Karpas-422 (cell line): ENCODE results near the gene RORB. TPM values are rescaled to one million over a fixed set of nuclear protein-coding genes. Genes with fewer than 3 reads are reported as not detected.

Source experiments
- DNase-seq: peaks from one replicate; pipeline ENCODE4 v3.0.0-alpha.2; 2015
- H2AFZ ChIP-seq: fragments of 200-600 bp; sonication (generic); 2 replicates; pipeline ENCODE4 v1.6.1; 2014; ENCODE audit warnings: antibody characterized with exemption, low read length, mixed read lengths
- H3K27ac ChIP-seq: fragments of 200-600 bp; sonication (generic); 2 replicates; pipeline ENCODE4 v1.5.1; 2014; ENCODE audit warnings: mild to moderate bottlenecking, low read length, moderate library complexity
- H3K27me3 ChIP-seq: fragments of 200-600 bp; sonication (generic); 2 replicates; pipeline ENCODE4 v1.6.1; 2014; ENCODE audit warnings: low read length, mixed read lengths
- H3K36me3 ChIP-seq: fragments of 200-600 bp; sonication (generic); 2 replicates; pipeline ENCODE4 v1.6.1; 2014; ENCODE audit warnings: low read length, mixed read lengths; ENCODE audit not compliant: insufficient read depth
- H3K4me1 ChIP-seq: fragments of 200-600 bp; sonication (generic); 2 replicates; pipeline ENCODE4 v1.6.1; 2014; ENCODE audit warnings: mild to moderate bottlenecking, low read length, mixed read lengths
- H3K4me2 ChIP-seq: fragments of 200-600 bp; sonication (generic); 2 replicates; pipeline ENCODE4 v1.6.1; 2014; ENCODE audit warnings: low read length, low read depth, mild to moderate bottlenecking; ENCODE audit not compliant: poor library complexity, severe bottlenecking
- H3K4me3 ChIP-seq: fragments of 200-600 bp; sonication (generic); 2 replicates; pipeline ENCODE4 v1.5.1; 2014; ENCODE audit warnings: mild to moderate bottlenecking, antibody characterized with exemption, low read length, mixed read lengths
- H3K79me2 ChIP-seq: fragments of 200-600 bp; sonication (generic); 2 replicates; pipeline ENCODE4 v1.6.1; 2014; ENCODE audit warnings: mild to moderate bottlenecking, low read length, mixed read lengths
- H3K9ac ChIP-seq: fragments of 200-600 bp; sonication (generic); 2 replicates; pipeline ENCODE4 v1.6.0; 2014; ENCODE audit warnings: low read length
- H3K9me2 ChIP-seq: fragments of 200-600 bp; sonication (generic), shearing (Covaris generic); replicated peaks from 2 replicates; pipeline ENCODE4 v1.6.0; 2014; ENCODE audit warnings: mild to moderate bottlenecking, low read length, moderate library complexity; ENCODE audit not compliant: insufficient read depth
- H3K9me3 ChIP-seq: fragments of 300-700, 200-600 bp; sonication (generic); 2 replicates; pipeline ENCODE4 v1.6.1; 2014; ENCODE audit warnings: low read length, mixed read lengths
- H4K20me1 ChIP-seq: fragments of 200-600 bp; sonication (generic); 2 replicates; pipeline ENCODE4 v1.6.1; 2014; ENCODE audit warnings: mild to moderate bottlenecking, antibody characterized with exemption, low read length, low read depth; ENCODE audit not compliant: insufficient read depth
- total RNA-seq: library from RNA; depleted of rRNA; stranded (reverse); fragments of >200 nt; shearing (Covaris generic); gene quantifications from 2 replicates; pipeline ENCODE4 v1.2.3, GENCODE V29; 2014; ENCODE audit warnings: low replicate concordance; rRNA removed

RORB gene
- 0.79 and 1.1 TPM in 2 replicates for total RNA-seq

GRCh38 chr9:74496819-74497747 is at the start of gene RORB:
TSS of gene RORB (plus strand) at chr9:74497335. CDS start at chr9:74497977, 642 bp downstream.
- peaks cover 12% of the 10 kb centered on the region for H3K4me1 ChIP-seq
- no peak within 1 kb of the TSS for H3K27ac ChIP-seq
- H3K9me2 ChIP-seq = no peaks in the 10 kb centered on the region
- no peaks in the 10 kb centered on the region for H3K27me3 ChIP-seq
- no peaks in the 10 kb centered on the region for H3K79me2 ChIP-seq
- DNase-seq = peak; percentile 65
- no peaks in the 10 kb centered on the region for H3K9me3 ChIP-seq
- H4K20me1 ChIP-seq = no peaks in the 10 kb centered on the region
- H3K4me2 ChIP-seq = peak within 1 kb of the TSS; percentile 95
- peak within 1 kb of the TSS; percentile 91 for H2AFZ ChIP-seq
- H3K9ac ChIP-seq = peak within 1 kb of the TSS; percentile 62
- no peaks in the 10 kb centered on the region for H3K36me3 ChIP-seq
- H3K4me3 ChIP-seq = peak within 1 kb of the TSS; percentile 70

- DNase-seq = no peak
- Histone ChIP-seq H3K4me3 (no peak overlapping the region), H4K20me1 (no peaks in the 10 kb centered on the region), H3K27ac (no peak overlapping the region), H3K36me3 (no peaks in the 10 kb centered on the region), H3K9me2 (no peaks in the 10 kb centered on the region), H3K9me3 (no peaks in the 10 kb centered on the region), H3K4me2 (no peak overlapping the region), H2AFZ (no peak overlapping the region), H3K9ac (no peak overlapping the region), H3K79me2 (no peaks in the 10 kb centered on the region), H3K4me1 (no peaks in the 10 kb centered on the region), H3K27me3 (no peaks in the 10 kb centered on the region)
These were observed 49.5 kb upstream of the RORB start for GRCh38 chr9:74447451-74448193.

GRCh38 chr9:74449060-74449459 is 48.1 kb upstream of the RORB start:
- DNase-seq = no peak
- no peaks in the 10 kb centered on the region for H3K9me3 ChIP-seq
- H4K20me1 ChIP-seq = no peaks in the 10 kb centered on the region

DNA sequence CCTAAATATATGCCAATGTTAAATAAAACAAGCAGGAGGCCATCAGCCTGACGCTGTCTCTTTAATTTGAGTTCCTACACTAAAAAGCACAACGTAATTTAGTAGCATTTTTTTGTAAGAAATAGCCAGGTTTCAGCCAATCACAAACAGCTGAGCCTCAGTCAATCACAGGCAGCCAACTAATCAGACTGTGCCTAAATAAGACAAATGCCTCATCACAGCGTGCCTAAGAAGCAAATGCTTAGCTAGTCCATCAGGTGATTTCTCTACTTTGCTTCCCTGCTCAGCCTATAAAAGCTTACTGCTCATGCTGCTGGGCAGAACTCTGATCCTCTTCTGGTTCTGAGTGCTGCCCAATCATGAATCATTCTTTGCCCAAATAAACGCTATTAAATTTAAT is 38.3 kb upstream of the RORB start:
- no peak overlapping the region for H3K9ac ChIP-seq
- no peak for DNase-seq
- no peaks in the 10 kb centered on the region for H4K20me1 ChIP-seq
- no peaks in the 10 kb centered on the region for H3K27me3 ChIP-seq
- no peaks in the 10 kb centered on the region for H3K4me1 ChIP-seq
- H3K4me2 ChIP-seq = no peak overlapping the region
- no peaks in the 10 kb centered on the region for H3K9me3 ChIP-seq
- no peaks in the 10 kb centered on the region for H3K36me3 ChIP-seq
- no peaks in the 10 kb centered on the region for H3K9me2 ChIP-seq
- H3K27ac ChIP-seq = no peak overlapping the region
- no peaks in the 10 kb centered on the region for H3K79me2 ChIP-seq
- no peak overlapping the region for H3K4me3 ChIP-seq
- no peak overlapping the region for H2AFZ ChIP-seq

More at GRCh38 chr9:74449060-74449459, 48.1 kb upstream of the RORB start:
- H3K4me1 ChIP-seq = no peaks in the 10 kb centered on the region
- H2AFZ ChIP-seq = no peak overlapping the region
- no peaks in the 10 kb centered on the region for H3K27me3 ChIP-seq
- H3K4me3 ChIP-seq = no peak overlapping the region
- no peak overlapping the region for H3K4me2 ChIP-seq
- H3K9ac ChIP-seq = no peak overlapping the region
- H3K79me2 ChIP-seq = no peaks in the 10 kb centered on the region
- H3K9me2 ChIP-seq = no peaks in the 10 kb centered on the region
- no peaks in the 10 kb centered on the region for H3K36me3 ChIP-seq
- no peak overlapping the region for H3K27ac ChIP-seq

DNA sequence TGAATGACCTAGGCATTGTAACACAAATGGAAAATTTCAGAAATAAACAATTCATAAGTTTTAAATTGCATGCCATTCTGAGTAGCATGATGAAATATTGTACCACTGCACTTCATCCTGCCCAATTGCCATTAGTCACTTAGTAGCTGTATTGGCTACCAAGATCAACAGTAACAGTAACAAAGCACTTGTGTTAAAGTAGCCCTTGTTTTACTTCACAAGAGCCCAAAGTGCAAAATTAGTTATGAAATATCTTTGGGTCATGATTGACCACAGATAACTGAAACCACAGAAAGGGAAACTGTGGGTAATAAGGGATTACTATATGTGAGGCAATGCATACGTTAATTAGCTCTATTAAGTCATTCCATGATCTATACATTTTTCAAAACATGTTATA is 33.3 kb upstream of the RORB start:
- no peaks in the 10 kb centered on the region for H3K9me2 ChIP-seq

DNA sequence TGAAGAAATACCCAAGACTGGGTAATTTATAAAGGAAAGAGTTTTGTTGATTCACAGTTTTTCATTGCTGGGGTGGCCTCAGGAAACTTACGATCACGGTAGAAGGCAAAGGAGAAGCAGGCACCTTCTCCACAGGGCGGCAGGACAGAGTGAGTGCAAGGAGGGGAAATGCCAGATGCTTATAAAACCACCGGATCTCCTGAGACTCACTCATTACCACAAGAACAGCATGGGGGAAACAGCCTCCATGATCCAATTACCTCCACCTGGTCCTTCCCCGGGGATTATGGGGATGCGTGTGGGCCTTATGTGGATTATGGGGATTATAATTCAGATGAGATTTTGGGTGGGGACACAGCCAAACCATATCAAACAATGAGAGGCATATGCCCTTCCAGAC is 18.5 kb upstream of the RORB start:
- Histone ChIP-seq H3K36me3 (no peaks in the 10 kb centered on the region), H3K4me3 (no peak overlapping the region)
- no peak for DNase-seq

More for the DNA sequence above, 33.3 kb upstream of the RORB start:
- Histone ChIP-seq H3K36me3 (no peaks in the 10 kb centered on the region), H3K27ac (no peak overlapping the region), H3K9me3 (no peaks in the 10 kb centered on the region), H4K20me1 (no peaks in the 10 kb centered on the region), H3K4me1 (no peaks in the 10 kb centered on the region), H3K4me3 (no peak overlapping the region), H2AFZ (no peak overlapping the region), H3K79me2 (no peaks in the 10 kb centered on the region), H3K4me2 (no peak overlapping the region), H3K27me3 (no peaks in the 10 kb centered on the region), H3K9ac (no peak overlapping the region)
- no peak for DNase-seq

DNA sequence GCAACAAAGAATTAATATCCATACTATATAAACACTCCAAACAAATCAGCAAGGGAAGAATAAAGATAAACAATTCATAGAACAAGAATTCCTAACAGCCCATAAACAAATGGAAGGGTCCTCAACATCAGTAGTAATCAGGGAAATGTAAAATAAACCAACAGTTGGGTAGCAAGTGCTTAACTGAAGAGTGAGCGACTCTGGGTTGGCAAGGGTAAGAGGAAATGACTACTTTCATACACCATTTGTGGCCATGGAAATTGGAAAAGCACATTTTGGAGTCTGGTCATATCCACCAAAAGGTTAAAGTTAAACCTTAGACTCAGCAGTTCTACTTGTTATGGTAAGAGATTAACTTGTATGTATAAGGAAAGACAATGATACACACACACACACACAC is 17.4 kb upstream of the RORB start:
- Histone ChIP-seq H3K27ac (no peak overlapping the region), H2AFZ (no peak overlapping the region), H3K36me3 (no peaks in the 10 kb centered on the region)

More for the DNA sequence above, 18.5 kb upstream of the RORB start:
- H3K4me1 ChIP-seq = no peaks in the 10 kb centered on the region
- H3K27ac ChIP-seq = no peak overlapping the region
- no peak overlapping the region for H2AFZ ChIP-seq
- H3K9me3 ChIP-seq = no peaks in the 10 kb centered on the region
- H3K9ac ChIP-seq = no peak overlapping the region
- no peaks in the 10 kb centered on the region for H4K20me1 ChIP-seq
- no peak overlapping the region for H3K4me2 ChIP-seq
- no peaks in the 10 kb centered on the region for H3K27me3 ChIP-seq
- H3K79me2 ChIP-seq = no peaks in the 10 kb centered on the region
- no peaks in the 10 kb centered on the region for H3K9me2 ChIP-seq

DNA sequence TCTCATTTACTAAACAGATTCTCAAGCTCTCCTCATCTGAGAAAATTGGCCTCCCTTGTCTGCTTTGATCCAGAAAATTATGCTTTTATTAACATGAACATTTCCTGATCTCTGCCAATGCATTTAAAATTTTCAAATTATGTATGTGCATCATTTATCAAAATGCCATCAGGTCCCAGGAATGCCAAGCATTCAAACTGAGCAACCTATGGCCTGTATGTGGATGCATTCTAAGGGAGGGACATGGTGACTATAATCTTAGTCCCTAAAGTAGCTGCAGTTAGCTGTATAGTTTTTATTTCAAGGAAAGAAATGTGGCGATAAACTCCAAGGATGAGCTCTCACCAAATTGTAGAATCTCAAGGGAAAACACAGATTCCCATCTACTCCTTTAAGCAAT is 9.7 kb upstream of the RORB start:
- DNase-seq = no peak
- no peaks in the 10 kb centered on the region for H3K9me3 ChIP-seq
- no peak overlapping the region for H2AFZ ChIP-seq
- no peaks in the 10 kb centered on the region for H3K27me3 ChIP-seq
- no peak overlapping the region for H3K4me3 ChIP-seq
- no peaks in the 10 kb centered on the region for H3K36me3 ChIP-seq
- no peaks in the 10 kb centered on the region for H3K4me1 ChIP-seq
- no peaks in the 10 kb centered on the region for H3K9me2 ChIP-seq
- H3K79me2 ChIP-seq = no peaks in the 10 kb centered on the region
- H3K27ac ChIP-seq = no peak overlapping the region
- no peak overlapping the region for H3K9ac ChIP-seq
- H3K4me2 ChIP-seq = no peak overlapping the region
- H4K20me1 ChIP-seq = no peaks in the 10 kb centered on the region

More for the DNA sequence above, 17.4 kb upstream of the RORB start:
- Histone ChIP-seq H3K9ac (no peak overlapping the region), H3K27me3 (no peaks in the 10 kb centered on the region), H3K4me1 (no peaks in the 10 kb centered on the region), H3K79me2 (no peaks in the 10 kb centered on the region), H3K4me2 (no peak overlapping the region), H3K4me3 (no peak overlapping the region), H4K20me1 (no peaks in the 10 kb centered on the region), H3K9me3 (no peaks in the 10 kb centered on the region), H3K9me2 (no peaks in the 10 kb centered on the region)
- DNase-seq = no peak
